GM23248 (cell line): ENCODE data around the gene LYRM1. TPM values are rescaled to one million over a fixed set of nuclear protein-coding genes. Genes with fewer than 3 reads are reported as not detected.
A peak's percentile ranks its signal among the peaks of the same experiment; 100 is the strongest.

Experiments
- DNase-seq: peaks from one replicate; pipeline ENCODE4 v3.0.0-alpha.2; 2015
- H2AFZ ChIP-seq: fragments of 200-600 bp; sonication (generic); 2 replicates; pipeline ENCODE4 v1.6.1; 2016; ENCODE audit warnings: antibody characterized with exemption
- H3F3A ChIP-seq: fragments of 200-600 bp; sonication (generic); 2 replicates; pipeline ENCODE4 v1.6.1; 2016; ENCODE audit warnings: mild to moderate bottlenecking, antibody characterized with exemption, mixed run types; ENCODE audit not compliant: insufficient read depth
- H3K27ac ChIP-seq: fragments of 200-600 bp; sonication (generic); 2 replicates; pipeline ENCODE4 v1.5.1; 2016; ENCODE audit warnings: mild to moderate bottlenecking
- H3K27me3 ChIP-seq: fragments of 200-600 bp; sonication (generic); replicated peaks from 2 replicates; pipeline ENCODE4 v1.6.1; 2016; ENCODE audit warnings: mild to moderate bottlenecking; ENCODE audit not compliant: insufficient read depth
- H3K36me3 ChIP-seq: fragments of 200-600 bp; sonication (generic); 2 replicates; pipeline ENCODE4 v1.6.1; 2016; ENCODE audit warnings: low read depth, mild to moderate bottlenecking
- H3K4me1 ChIP-seq: fragments of 200-600 bp; sonication (generic); 2 replicates; pipeline ENCODE4 v1.6.1; 2016; ENCODE audit warnings: mild to moderate bottlenecking; ENCODE audit not compliant: insufficient read depth
- H3K4me2 ChIP-seq: fragments of 200-600 bp; sonication (generic); one replicate; pipeline ENCODE4 v1.6.1; 2016; ENCODE audit warnings: mild to moderate bottlenecking; ENCODE audit not compliant: unreplicated experiment
- H3K4me3 ChIP-seq: fragments of 200-600 bp; sonication (generic); 2 replicates; pipeline ENCODE4 v1.5.1; 2016; ENCODE audit warnings: mild to moderate bottlenecking
- H3K79me2 ChIP-seq: fragments of 200-600 bp; sonication (generic); 2 replicates; pipeline ENCODE4 v1.6.1; 2016; ENCODE audit warnings: mild to moderate bottlenecking; ENCODE audit not compliant: insufficient read depth
- H3K9ac ChIP-seq: fragments of 200-600 bp; sonication (generic); 2 replicates; pipeline ENCODE4 v1.6.1; 2016; ENCODE audit warnings: mild to moderate bottlenecking
- H3K9me2 ChIP-seq: fragments of 200-600 bp; sonication (generic); 2 replicates; pipeline ENCODE4 v1.6.1; 2016; ENCODE audit warnings: mixed run types, mild to moderate bottlenecking, moderate library complexity; ENCODE audit not compliant: insufficient read depth
- H3K9me3 ChIP-seq: fragments of 200-600 bp; sonication (generic); one replicate; pipeline ENCODE4 v1.6.1; 2017; ENCODE audit warnings: low read depth
- H4K20me1 ChIP-seq: fragments of 200-600 bp; sonication (generic); 2 replicates; pipeline ENCODE4 v1.6.0; 2016; ENCODE audit not compliant: insufficient read depth
- EZH2 ChIP-seq: fragments of 200-600 bp; sonication (generic); IDR thresholded peaks from 2 replicates; pipeline ENCODE4 v1.6.1; 2018; ENCODE audit warnings: antibody characterized with exemption, mild to moderate bottlenecking; ENCODE audit not compliant: insufficient read depth, poor library complexity, severe bottlenecking
- EZH2phosphoT487 ChIP-seq: fragments of 200-600 bp; sonication (generic); IDR thresholded peaks from 2 replicates; pipeline ENCODE4 v1.6.1; 2018; ENCODE audit warnings: antibody characterized with exemption, moderate library complexity, mild to moderate bottlenecking, low read depth; ENCODE audit not compliant: insufficient read depth
- WGBS, 2 experiments: methylation state at CpG; one replicate each; pipeline ENCODE4 v1.1.6; 2015 to 2017; ENCODE audit warnings: low lambda C conversion rate in 2 of 2, low coverage in 1 of 2; ENCODE audit errors: missing lambda C conversion rate in 2 of 2; 5-methylcytosine and 5-hydroxymethylcytosine counted together
- in situ Hi-C: fragments of 300-500 bp; cut with MboI; formaldehyde crosslinking; loops from 2 replicates; pipeline ENCODE4 v1.15.0; 2020
- polyA plus RNA-seq: library from polyadenylated mRNA; unstranded; fragments of >200 nt; fragmentation: Nextera tagmentation; extraction: Ambion mirVana; gene quantifications from 2 replicates; pipeline ENCODE4 v1.2.1, GENCODE V29; 2016
- total RNA-seq: library from RNA; depleted of rRNA; stranded (reverse); fragments of >200 nt; shearing (Covaris generic); gene quantifications from 2 replicates; pipeline ENCODE4 v1.2.3, GENCODE V29; 2014

LYRM1 gene
- total and polyA plus RNA-seq, 2 experiments from 2014 or later, result 32.1 to 40.9 TPM

- WGBS, 2 experiments, result 87 to 96% methylated on average over 3 of the region's 3 CpGs
- Histone ChIP-seq H3K4me2 (peak overlapping the region; percentile 56), H2AFZ (no peak overlapping the region), H3K79me2 (peaks cover 62% of the 10 kb centered on the region), H3K36me3 (peaks cover 20% of the 10 kb centered on the region), H4K20me1 (no peaks in the 10 kb centered on the region), H3K4me1 (peaks cover 53% of the 10 kb centered on the region), H3F3A (peaks cover 55% of the 10 kb centered on the region), H3K4me3 (no peak overlapping the region), H3K9me2 (no peaks in the 10 kb centered on the region), H3K9ac (no peak overlapping the region), H3K27ac (0 out of 2 replicates have a peak overlapping the region, but pooled peaks have one; percentile 11), H3K9me3 (no peaks in the 10 kb centered on the region), H3K27me3 (no peaks in the 10 kb centered on the region)
- DNase-seq, result peak; percentile 37
- in situ Hi-C loops, result loop anchor here (5.0 kb wide), 1 partner anchor 228 kb away; no protein-coding TSS in a partner anchor
- TF ChIP-seq EZH2 (no peak), EZH2phosphoT487 (no peak)
Measured at GRCh38 chr16:20853981-20854620, 46.5 kb upstream of the LYRM1 start.

GRCh38 chr16:20854963-20855362, 45.6 kb upstream of the LYRM1 start:
- no peak overlapping the region for H2AFZ ChIP-seq
- peaks cover 49% of the 10 kb centered on the region for H3F3A ChIP-seq
- no peaks in the 10 kb centered on the region for H4K20me1 ChIP-seq
- in situ Hi-C loops, result loop anchor here (5.0 kb wide), 1 partner anchor 227 kb away; no protein-coding TSS in a partner anchor
- H3K27me3 ChIP-seq, result no peaks in the 10 kb centered on the region
- 95 to 98% methylated on average over 2 of the region's 2 CpGs for WGBS, 2 experiments
- H3K4me3 ChIP-seq, result no peak overlapping the region
- H3K9me2 ChIP-seq, result no peaks in the 10 kb centered on the region
- peaks cover 28% of the 10 kb centered on the region for H3K36me3 ChIP-seq
- peaks cover 49% of the 10 kb centered on the region for H3K4me1 ChIP-seq
- no peak overlapping the region for H3K27ac ChIP-seq
- no peak overlapping the region for H3K9ac ChIP-seq
- peaks cover 71% of the 10 kb centered on the region for H3K79me2 ChIP-seq
- TF ChIP-seq EZH2, result no peak
- TF ChIP-seq EZH2phosphoT487, result no peak
- DNase-seq, result no peak
- peak overlapping the region; percentile 29 for H3K4me2 ChIP-seq
- H3K9me3 ChIP-seq, result no peaks in the 10 kb centered on the region

- Histone ChIP-seq H3K36me3 (peaks cover 51% of the 10 kb centered on the region), H3K9ac (no peak overlapping the region), H3K4me2 (no peak overlapping the region), H3F3A (peaks cover 26% of the 10 kb centered on the region), H3K9me2 (no peaks in the 10 kb centered on the region), H3K79me2 (peaks cover 84% of the 10 kb centered on the region), H3K27me3 (no peaks in the 10 kb centered on the region), H3K9me3 (no peaks in the 10 kb centered on the region), H3K4me1 (peaks cover 26% of the 10 kb centered on the region), H4K20me1 (no peaks in the 10 kb centered on the region), H2AFZ (no peak overlapping the region), H3K27ac (no peak overlapping the region), H3K4me3 (no peak overlapping the region)
- TF ChIP-seq EZH2phosphoT487 (no peak), EZH2 (no peak)
- in situ Hi-C loops, result no loop called here
- DNase-seq, result no peak
- WGBS, 2 experiments, result 57 to 64% methylated on average over 2 of the region's 2 CpGs
Measured at GRCh38 chr16:20857281-20857680, 43.3 kb upstream of the LYRM1 start.

GRCh38 chr16:20859229-20859628, 41.3 kb upstream of the LYRM1 start:
- no peak for DNase-seq
- 77 to 85% methylated on average over 2 to 3 of the region's 3 CpGs for WGBS, 2 experiments
- H3K4me2 ChIP-seq, result no peak overlapping the region

More at GRCh38 chr16:20859229-20859628, 41.3 kb upstream of the LYRM1 start:
- in situ Hi-C loops, result no loop called here
- no peaks in the 10 kb centered on the region for H3K9me3 ChIP-seq
- no peak overlapping the region for H2AFZ ChIP-seq
- no peaks in the 10 kb centered on the region for H3K9me2 ChIP-seq
- no peak overlapping the region for H3K4me3 ChIP-seq
- peaks cover 94% of the 10 kb centered on the region for H3K79me2 ChIP-seq
- peaks cover 17% of the 10 kb centered on the region for H3F3A ChIP-seq
- peaks cover 52% of the 10 kb centered on the region for H3K36me3 ChIP-seq
- no peaks in the 10 kb centered on the region for H4K20me1 ChIP-seq
- TF ChIP-seq EZH2phosphoT487, result no peak
- no peak for TF ChIP-seq EZH2
- no peak overlapping the region for H3K27ac ChIP-seq
- H3K9ac ChIP-seq, result no peak overlapping the region
- peaks cover 7% of the 10 kb centered on the region for H3K4me1 ChIP-seq
- H3K27me3 ChIP-seq, result no peaks in the 10 kb centered on the region
